ENCODE results near the gene TFPI.
"Not testable (repeated sequence)": the region's sequence is repeated elsewhere in the genome, so short reads cannot be mapped to it uniquely, and the experiment has no call there.

Gene TFPI

GRCh38 chr2:187565618-187566017, 11.4 kb upstream of the TFPI start:
- not testable (repeated sequence) for H3K4me3 ChIP-seq (ENCODE audit: low read depth, low read length); DNase-seq (ENCODE audit: low read depth)

GRCh38 chr2:187556493-187556892, 2.3 kb upstream of the TFPI start:
- not testable (repeated sequence) for DNase-seq (ENCODE audit: low read depth); H3K4me3 ChIP-seq (ENCODE audit: low read depth, low read length)

- peak overlapping the region; percentile 71 for H3K4me3 ChIP-seq (ENCODE audit: low read depth, low read length)
- no peak for DNase-seq (ENCODE audit: low read depth)
Observed at GRCh38 chr2:187554704-187555082, 458 bp upstream of the TFPI start.

- peak overlapping the region; percentile 71 for H3K4me3 ChIP-seq (ENCODE audit: low read depth, low read length)
- peak; percentile 45 for DNase-seq (ENCODE audit: low read depth)
Observed at GRCh38 chr2:187552828-187553681, 1.2 kb downstream of the TFPI start.

GRCh38 chr2:187552381-187552780, 1.9 kb downstream of the TFPI start:
- peak overlapping the region; percentile 71 for H3K4me3 ChIP-seq (ENCODE audit: low read depth, low read length)
- no peak for DNase-seq (ENCODE audit: low read depth)

GRCh38 chr2:187550857-187551256, 3.4 kb downstream of the TFPI start:
- DNase-seq (ENCODE audit: low read depth), result no peak
- no peak overlapping the region for H3K4me3 ChIP-seq (ENCODE audit: low read depth, low read length)

- DNase-seq (ENCODE audit: low read depth), result no peak
- peak overlapping the region; percentile 17 for H3K4me3 ChIP-seq (ENCODE audit: low read depth, low read length)
Observed at GRCh38 chr2:187549951-187550555, 4.2 kb downstream of the TFPI start.

- no peak for DNase-seq (ENCODE audit: low read depth)
- no peak overlapping the region for H3K4me3 ChIP-seq (ENCODE audit: low read depth, low read length)
Observed at GRCh38 chr2:187549193-187549592, 5.0 kb downstream of the TFPI start.

GRCh38 chr2:187548656-187549055, 5.6 kb downstream of the TFPI start:
- no peak for DNase-seq (ENCODE audit: low read depth)
- no peak overlapping the region for H3K4me3 ChIP-seq (ENCODE audit: low read depth, low read length)

- peak; percentile 94 for DNase-seq (ENCODE audit: low read depth)
Observed at GRCh38 chr2:187547353-187547979, 6.8 kb downstream of the TFPI start.

GRCh38 chr2:187546762-187547333, 7.4 kb downstream of the TFPI start:
- no peak overlapping the region for H3K4me3 ChIP-seq (ENCODE audit: low read depth, low read length)
- DNase-seq (ENCODE audit: low read depth), result no peak

More at GRCh38 chr2:187547353-187547979, 6.8 kb downstream of the TFPI start:
- H3K4me3 ChIP-seq (ENCODE audit: low read depth, low read length), result no peak overlapping the region

- no peak for DNase-seq (ENCODE audit: low read depth)
- no peak overlapping the region for H3K4me3 ChIP-seq (ENCODE audit: low read depth, low read length)
Observed at GRCh38 chr2:187545238-187545751, 8.9 kb downstream of the TFPI start.

- DNase-seq (ENCODE audit: low read depth), result no peak
Observed at GRCh38 chr2:187544371-187545080, 9.7 kb downstream of the TFPI start.

GRCh38 chr2:187543488-187543887, 10.7 kb downstream of the TFPI start:
- no peak overlapping the region for H3K4me3 ChIP-seq (ENCODE audit: low read depth, low read length)
- DNase-seq (ENCODE audit: low read depth), result no peak

More at GRCh38 chr2:187544371-187545080, 9.7 kb downstream of the TFPI start:
- no peak overlapping the region for H3K4me3 ChIP-seq (ENCODE audit: low read depth, low read length)

GRCh38 chr2:187542123-187542522, 12.1 kb downstream of the TFPI start:
- H3K4me3 ChIP-seq (ENCODE audit: low read depth, low read length), result no peak overlapping the region

GRCh38 chr2:187541086-187542085, 12.8 kb downstream of the TFPI start:
- DNase-seq (ENCODE audit: low read depth), result peak; percentile 96
- no peak overlapping the region for H3K4me3 ChIP-seq (ENCODE audit: low read depth, low read length)

More at GRCh38 chr2:187542123-187542522, 12.1 kb downstream of the TFPI start:
- DNase-seq (ENCODE audit: low read depth), result no peak

GRCh38 chr2:187538222-187538621, 16.0 kb downstream of the TFPI start:
- not testable (repeated sequence) for DNase-seq (ENCODE audit: low read depth)

GRCh38 chr2:187535381-187535780, 18.9 kb downstream of the TFPI start:
- not testable (repeated sequence) for DNase-seq (ENCODE audit: low read depth); H3K4me3 ChIP-seq (ENCODE audit: low read depth, low read length)

More at GRCh38 chr2:187538222-187538621, 16.0 kb downstream of the TFPI start:
- not testable (repeated sequence) for H3K4me3 ChIP-seq (ENCODE audit: low read depth, low read length)
